ENCODE measurements around the gene STAC.
A peak's percentile ranks its signal among the peaks of the same experiment; 100 is the strongest.
"Not testable (repeated sequence)": the region's sequence is repeated elsewhere in the genome, so short reads cannot be mapped to it uniquely, and the experiment has no call there.

Gene STAC

DNA sequence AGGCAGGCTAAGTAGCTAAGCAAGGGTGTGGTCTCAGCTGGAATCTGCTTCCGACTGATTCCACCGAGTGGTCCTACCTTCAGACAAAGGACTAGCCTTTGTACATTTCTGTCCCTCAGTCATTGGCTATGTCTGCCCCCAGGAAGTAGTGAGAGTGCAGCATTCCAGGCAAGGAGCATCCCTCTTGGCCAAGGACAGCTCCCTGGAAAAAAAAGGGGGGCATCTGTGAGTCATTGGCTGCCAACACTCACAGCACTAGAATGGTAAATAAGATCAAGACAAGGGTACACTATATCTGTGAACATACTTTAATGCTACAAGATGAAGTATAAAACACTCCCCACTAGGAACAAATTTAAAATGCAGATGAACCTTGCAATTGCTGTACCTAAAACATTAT lies 66.8 kb downstream of the STAC start:
- TF ChIP-seq, protein P1, sequence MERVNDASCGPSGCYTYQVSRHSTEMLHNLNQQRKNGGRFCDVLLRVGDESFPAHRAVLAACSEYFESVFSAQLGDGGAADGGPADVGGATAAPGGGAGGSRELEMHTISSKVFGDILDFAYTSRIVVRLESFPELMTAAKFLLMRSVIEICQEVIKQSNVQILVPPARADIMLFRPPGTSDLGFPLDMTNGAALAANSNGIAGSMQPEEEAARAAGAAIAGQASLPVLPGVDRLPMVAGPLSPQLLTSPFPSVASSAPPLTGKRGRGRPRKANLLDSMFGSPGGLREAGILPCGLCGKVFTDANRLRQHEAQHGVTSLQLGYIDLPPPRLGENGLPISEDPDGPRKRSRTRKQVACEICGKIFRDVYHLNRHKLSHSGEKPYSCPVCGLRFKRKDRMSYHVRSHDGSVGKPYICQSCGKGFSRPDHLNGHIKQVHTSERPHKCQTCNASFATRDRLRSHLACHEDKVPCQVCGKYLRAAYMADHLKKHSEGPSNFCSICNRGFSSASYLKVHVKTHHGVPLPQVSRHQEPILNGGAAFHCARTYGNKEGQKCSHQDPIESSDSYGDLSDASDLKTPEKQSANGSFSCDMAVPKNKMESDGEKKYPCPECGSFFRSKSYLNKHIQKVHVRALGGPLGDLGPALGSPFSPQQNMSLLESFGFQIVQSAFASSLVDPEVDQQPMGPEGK (CRISPR knock-in tag; IDR thresholded peaks at IDR 0.05; ENCODE audit: borderline replicate concordance): no peak
- TF ChIP-seq SNAI2 (CRISPR knock-in tag; IDR thresholded peaks at IDR 0.05): no peak
- ATAC-seq: peak; percentile 73

DNA sequence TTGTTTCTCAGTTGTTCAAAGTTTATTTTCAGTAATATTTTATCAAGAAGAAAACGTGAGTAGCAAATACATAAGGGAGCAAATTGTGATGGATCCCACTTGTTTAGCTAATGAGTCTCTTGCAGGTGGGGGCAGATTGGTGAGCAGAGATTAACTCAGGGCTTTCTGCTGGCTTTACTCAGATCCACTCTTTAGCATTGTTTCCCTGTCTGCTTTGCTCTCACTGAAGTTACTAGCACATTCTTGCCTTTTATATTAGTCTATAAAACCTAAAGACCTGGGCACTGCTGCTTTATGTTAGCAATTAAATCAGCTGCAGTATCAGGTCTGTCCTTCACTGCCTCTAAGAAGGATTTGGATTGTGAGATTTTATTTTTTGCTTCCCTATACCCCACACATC lies 71.5 kb downstream of the STAC start:
- ATAC-seq: no peak
- TF ChIP-seq CSDC2 (CRISPR knock-in tag; IDR thresholded peaks at IDR 0.05): no peak
- no peak for TF ChIP-seq BACH2 (CRISPR knock-in tag; IDR thresholded peaks at IDR 0.05; ENCODE audit: borderline replicate concordance)
- TF ChIP-seq, protein P2, sequence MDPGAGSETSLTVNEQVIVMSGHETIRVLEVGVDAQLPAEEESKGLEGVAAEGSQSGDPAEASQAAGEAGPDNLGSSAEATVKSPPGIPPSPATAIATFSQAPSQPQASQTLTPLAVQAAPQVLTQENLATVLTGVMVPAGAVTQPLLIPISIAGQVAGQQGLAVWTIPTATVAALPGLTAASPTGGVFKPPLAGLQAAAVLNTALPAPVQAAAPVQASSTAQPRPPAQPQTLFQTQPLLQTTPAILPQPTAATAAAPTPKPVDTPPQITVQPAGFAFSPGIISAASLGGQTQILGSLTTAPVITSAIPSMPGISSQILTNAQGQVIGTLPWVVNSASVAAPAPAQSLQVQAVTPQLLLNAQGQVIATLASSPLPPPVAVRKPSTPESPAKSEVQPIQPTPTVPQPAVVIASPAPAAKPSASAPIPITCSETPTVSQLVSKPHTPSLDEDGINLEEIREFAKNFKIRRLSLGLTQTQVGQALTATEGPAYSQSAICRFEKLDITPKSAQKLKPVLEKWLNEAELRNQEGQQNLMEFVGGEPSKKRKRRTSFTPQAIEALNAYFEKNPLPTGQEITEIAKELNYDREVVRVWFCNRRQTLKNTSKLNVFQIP (CRISPR knock-in tag; IDR thresholded peaks at IDR 0.05; ENCODE audit: borderline replicate concordance, low read depth): no peak
- TF ChIP-seq, protein P3, sequence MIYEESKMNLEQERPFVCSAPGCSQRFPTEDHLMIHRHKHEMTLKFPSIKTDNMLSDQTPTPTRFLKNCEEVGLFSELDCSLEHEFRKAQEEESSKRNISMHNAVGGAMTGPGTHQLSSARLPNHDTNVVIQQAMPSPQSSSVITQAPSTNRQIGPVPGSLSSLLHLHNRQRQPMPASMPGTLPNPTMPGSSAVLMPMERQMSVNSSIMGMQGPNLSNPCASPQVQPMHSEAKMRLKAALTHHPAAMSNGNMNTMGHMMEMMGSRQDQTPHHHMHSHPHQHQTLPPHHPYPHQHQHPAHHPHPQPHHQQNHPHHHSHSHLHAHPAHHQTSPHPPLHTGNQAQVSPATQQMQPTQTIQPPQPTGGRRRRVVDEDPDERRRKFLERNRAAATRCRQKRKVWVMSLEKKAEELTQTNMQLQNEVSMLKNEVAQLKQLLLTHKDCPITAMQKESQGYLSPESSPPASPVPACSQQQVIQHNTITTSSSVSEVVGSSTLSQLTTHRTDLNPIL (CRISPR knock-in tag; IDR thresholded peaks at IDR 0.05; ENCODE audit: low read depth): no peak
- TF ChIP-seq ISL1 (CRISPR knock-in tag; IDR thresholded peaks at IDR 0.05): no peak
- TF ChIP-seq ZFP3 (CRISPR knock-in tag; IDR thresholded peaks at IDR 0.05): no peak
- TF ChIP-seq TOX (CRISPR knock-in tag; IDR thresholded peaks at IDR 0.05; ENCODE audit: borderline replicate concordance): no peak
- TF ChIP-seq OSR1 (CRISPR knock-in tag; IDR thresholded peaks at IDR 0.05): no peak
- no peak for TF ChIP-seq ZC3H10 (CRISPR knock-in tag; IDR thresholded peaks at IDR 0.05)
- no peak for TF ChIP-seq ZNF8 (CRISPR knock-in tag; IDR thresholded peaks at IDR 0.05)
- no peak for TF ChIP-seq ZFP30 (CRISPR knock-in tag; IDR thresholded peaks at IDR 0.05)
- TF ChIP-seq, protein P4, sequence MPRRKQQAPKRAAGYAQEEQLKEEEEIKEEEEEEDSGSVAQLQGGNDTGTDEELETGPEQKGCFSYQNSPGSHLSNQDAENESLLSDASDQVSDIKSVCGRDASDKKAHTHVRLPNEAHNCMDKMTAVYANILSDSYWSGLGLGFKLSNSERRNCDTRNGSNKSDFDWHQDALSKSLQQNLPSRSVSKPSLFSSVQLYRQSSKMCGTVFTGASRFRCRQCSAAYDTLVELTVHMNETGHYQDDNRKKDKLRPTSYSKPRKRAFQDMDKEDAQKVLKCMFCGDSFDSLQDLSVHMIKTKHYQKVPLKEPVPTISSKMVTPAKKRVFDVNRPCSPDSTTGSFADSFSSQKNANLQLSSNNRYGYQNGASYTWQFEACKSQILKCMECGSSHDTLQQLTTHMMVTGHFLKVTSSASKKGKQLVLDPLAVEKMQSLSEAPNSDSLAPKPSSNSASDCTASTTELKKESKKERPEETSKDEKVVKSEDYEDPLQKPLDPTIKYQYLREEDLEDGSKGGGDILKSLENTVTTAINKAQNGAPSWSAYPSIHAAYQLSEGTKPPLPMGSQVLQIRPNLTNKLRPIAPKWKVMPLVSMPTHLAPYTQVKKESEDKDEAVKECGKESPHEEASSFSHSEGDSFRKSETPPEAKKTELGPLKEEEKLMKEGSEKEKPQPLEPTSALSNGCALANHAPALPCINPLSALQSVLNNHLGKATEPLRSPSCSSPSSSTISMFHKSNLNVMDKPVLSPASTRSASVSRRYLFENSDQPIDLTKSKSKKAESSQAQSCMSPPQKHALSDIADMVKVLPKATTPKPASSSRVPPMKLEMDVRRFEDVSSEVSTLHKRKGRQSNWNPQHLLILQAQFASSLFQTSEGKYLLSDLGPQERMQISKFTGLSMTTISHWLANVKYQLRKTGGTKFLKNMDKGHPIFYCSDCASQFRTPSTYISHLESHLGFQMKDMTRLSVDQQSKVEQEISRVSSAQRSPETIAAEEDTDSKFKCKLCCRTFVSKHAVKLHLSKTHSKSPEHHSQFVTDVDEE (CRISPR knock-in tag; IDR thresholded peaks at IDR 0.05): no peak
- TF ChIP-seq RARB (CRISPR knock-in tag; IDR thresholded peaks at IDR 0.05): no peak
- no peak for TF ChIP-seq GLIS3 (CRISPR knock-in tag; IDR thresholded peaks at IDR 0.05)
- no peak for TF ChIP-seq ESRRG (CRISPR knock-in tag; IDR thresholded peaks at IDR 0.05)
- TF ChIP-seq ZNF565 (CRISPR knock-in tag; conservative IDR thresholded peaks at IDR 0.05; ENCODE audit: low read depth): no peak
- no peak for TF ChIP-seq SNAI2 (CRISPR knock-in tag; IDR thresholded peaks at IDR 0.05)
- no peak for TF ChIP-seq PPARA (CRISPR knock-in tag; IDR thresholded peaks at IDR 0.05; ENCODE audit: borderline replicate concordance)
- TF ChIP-seq, protein P5, sequence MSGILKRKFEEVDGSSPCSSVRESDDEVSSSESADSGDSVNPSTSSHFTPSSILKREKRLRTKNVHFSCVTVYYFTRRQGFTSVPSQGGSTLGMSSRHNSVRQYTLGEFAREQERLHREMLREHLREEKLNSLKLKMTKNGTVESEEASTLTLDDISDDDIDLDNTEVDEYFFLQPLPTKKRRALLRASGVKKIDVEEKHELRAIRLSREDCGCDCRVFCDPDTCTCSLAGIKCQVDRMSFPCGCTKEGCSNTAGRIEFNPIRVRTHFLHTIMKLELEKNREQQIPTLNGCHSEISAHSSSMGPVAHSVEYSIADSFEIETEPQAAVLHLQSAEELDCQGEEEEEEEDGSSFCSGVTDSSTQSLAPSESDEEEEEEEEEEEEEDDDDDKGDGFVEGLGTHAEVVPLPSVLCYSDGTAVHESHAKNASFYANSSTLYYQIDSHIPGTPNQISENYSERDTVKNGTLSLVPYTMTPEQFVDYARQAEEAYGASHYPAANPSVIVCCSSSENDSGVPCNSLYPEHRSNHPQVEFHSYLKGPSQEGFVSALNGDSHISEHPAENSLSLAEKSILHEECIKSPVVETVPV (CRISPR knock-in tag; IDR thresholded peaks at IDR 0.05): no peak

DNA sequence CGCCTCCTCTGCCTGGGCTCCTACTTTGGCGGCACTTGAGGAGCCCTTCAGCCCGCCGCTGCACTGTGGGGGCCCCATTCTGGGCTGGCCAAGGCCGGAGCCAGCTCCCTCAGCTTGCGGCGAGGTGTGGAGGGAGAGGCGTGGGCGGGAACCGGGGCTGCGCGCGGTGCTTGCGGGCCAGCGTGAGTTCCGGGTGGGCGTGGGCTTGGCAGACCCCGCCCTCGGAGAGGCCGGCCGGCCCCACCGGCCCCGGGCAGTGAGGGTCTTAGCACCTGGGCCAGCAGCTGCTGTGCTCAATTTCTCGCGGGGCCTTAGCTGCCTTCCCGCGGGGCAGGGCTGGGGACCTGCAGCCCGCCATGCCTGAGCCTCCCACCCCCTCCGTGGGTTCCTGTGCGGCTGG lies 72.9 kb downstream of the STAC start:
- not testable (repeated sequence) for ATAC-seq

DNA sequence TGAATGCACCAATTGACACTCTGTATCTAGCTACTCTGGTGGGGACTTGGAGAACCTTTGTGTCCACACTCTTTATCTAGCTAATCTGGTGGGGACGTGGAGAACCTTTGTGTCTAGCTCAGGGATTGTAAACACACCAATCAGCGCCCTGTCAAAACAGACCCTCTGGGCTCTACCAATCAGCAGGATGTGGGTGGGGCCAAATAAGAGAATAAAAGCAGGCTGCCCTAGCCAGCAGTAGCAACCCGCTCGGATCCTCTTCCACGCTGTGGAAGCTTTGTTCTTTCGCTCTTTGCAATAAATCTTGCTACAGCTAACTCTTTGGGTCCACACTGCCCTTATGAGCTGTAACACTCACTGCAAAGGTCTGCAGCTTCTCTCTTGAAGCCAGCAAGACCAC lies 73.6 kb downstream of the STAC start:
- ATAC-seq: not testable (repeated sequence)

Data from SK-N-SH treated with all-trans-retinoic acid at 6 μM for 48 hours (cell line).